Nephron (organoid): ENCODE measurements around the gene F8A1.
"Not testable (repeated sequence)": the region's sequence is repeated elsewhere in the genome, so short reads cannot be mapped to it uniquely, and the experiment has no call there.

ENCODE experiments used
- H3K27ac Mint-ChIP-seq, 3 experiments: 2 replicates each; pipeline ENCODE4 v1.8.0; 2020; ENCODE audit warnings: mixed read lengths in 3 of 3, mild to moderate bottlenecking in 2 of 3, moderate library complexity in 1 of 3
- H3K27me3 Mint-ChIP-seq: 2 replicates; pipeline ENCODE4 v1.8.0; 2021; ENCODE audit warnings: low read depth, mild to moderate bottlenecking, moderate library complexity, mixed read lengths
- H3K36me3 Mint-ChIP-seq: 2 replicates; pipeline ENCODE4 v1.8.0; 2020; ENCODE audit warnings: low read depth, mixed read lengths
- H3K4me1 Mint-ChIP-seq: 2 replicates; pipeline ENCODE4 v1.8.0; 2020; ENCODE audit warnings: mixed read lengths
- H3K4me3 Mint-ChIP-seq, 3 experiments: 2 replicates each; pipeline ENCODE4 v1.8.0; 2020; ENCODE audit warnings: mild to moderate bottlenecking in 3 of 3, mixed read lengths in 3 of 3, moderate library complexity in 2 of 3
- H3K9me3 Mint-ChIP-seq: 2 replicates; pipeline ENCODE4 v1.8.0; 2020; ENCODE audit warnings: mixed read lengths
- TF ChIP-seq, protein P1 (sequence below), 3 experiments: fragments of 200-600 bp; sonication (generic); IDR thresholded peaks; one replicate each; pipeline ENCODE4 v1.5.0; 2021; ENCODE audit warnings: antibody characterized with exemption in 3 of 3; ENCODE audit not compliant: unreplicated experiment in 3 of 3

F8A1 gene

DNA sequence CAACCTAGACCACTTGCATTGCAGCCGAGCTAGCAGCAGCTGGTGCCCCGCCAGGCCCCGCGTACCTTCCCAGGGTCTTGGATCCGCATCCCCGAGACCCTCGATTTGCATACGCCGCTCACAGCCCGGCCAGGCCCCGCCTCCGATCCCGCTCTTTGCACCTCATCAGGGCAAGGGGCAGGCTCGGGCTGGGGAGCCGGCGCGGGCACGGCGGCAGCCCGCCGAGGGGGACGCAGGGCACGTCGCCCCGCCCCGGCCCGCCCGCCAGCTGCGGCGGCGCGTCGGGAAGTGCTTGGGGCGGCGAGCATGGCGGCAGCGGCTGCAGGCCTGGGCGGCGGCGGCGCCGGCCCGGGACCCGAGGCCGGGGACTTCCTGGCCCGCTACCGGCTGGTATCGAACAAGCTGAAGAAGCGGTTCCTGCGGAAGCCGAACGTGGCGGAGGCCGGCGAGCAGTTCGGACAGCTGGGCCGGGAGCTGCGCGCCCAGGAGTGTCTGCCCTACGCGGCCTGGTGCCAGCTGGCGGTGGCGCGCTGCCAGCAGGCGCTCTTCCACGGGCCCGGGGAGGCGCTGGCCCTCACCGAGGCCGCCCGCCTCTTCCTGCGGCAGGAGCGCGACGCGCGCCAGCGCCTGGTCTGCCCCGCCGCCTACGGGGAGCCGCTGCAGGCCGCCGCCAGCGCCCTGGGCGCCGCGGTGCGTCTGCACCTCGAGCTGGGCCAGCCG lies at the start of gene F8A1:
Gene F8A1 (plus strand): TSS at position 287 of the 720 bp plus-strand sequence. CDS start 20 bp downstream, at position 307.
- not testable (repeated sequence) for H3K4me3 Mint-ChIP-seq, H3K27me3 Mint-ChIP-seq, H3K9me3 Mint-ChIP-seq, H3K27ac Mint-ChIP-seq, H3K4me1 Mint-ChIP-seq, H3K36me3 Mint-ChIP-seq

DNA sequence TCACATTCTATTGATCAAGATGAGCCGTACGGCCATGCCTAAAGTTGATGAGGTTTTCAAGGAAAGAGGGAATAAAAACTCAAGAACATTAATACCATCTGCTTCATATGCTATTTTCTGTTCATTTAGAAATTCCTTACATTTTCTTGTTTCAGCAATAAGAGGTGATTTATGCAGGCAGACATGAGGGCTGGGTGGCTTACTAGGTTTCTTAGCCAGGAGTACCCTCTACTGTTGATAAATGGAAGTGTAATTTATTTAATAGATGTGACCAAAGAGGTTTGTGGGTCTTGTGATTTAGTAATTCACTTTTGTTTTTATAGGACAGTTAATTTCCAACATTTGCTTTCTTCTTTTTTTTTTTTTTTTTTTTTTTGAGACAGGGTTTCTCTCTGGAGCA lies 45.3 kb upstream of the F8A1 start:
- TF ChIP-seq, protein P1, sequence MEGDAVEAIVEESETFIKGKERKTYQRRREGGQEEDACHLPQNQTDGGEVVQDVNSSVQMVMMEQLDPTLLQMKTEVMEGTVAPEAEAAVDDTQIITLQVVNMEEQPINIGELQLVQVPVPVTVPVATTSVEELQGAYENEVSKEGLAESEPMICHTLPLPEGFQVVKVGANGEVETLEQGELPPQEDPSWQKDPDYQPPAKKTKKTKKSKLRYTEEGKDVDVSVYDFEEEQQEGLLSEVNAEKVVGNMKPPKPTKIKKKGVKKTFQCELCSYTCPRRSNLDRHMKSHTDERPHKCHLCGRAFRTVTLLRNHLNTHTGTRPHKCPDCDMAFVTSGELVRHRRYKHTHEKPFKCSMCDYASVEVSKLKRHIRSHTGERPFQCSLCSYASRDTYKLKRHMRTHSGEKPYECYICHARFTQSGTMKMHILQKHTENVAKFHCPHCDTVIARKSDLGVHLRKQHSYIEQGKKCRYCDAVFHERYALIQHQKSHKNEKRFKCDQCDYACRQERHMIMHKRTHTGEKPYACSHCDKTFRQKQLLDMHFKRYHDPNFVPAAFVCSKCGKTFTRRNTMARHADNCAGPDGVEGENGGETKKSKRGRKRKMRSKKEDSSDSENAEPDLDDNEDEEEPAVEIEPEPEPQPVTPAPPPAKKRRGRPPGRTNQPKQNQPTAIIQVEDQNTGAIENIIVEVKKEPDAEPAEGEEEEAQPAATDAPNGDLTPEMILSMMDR (IDR thresholded peaks at IDR 0.05; ENCODE audit: unreplicated experiment in 3 of 3), result peak in 2 of 3 experiments; percentile 19 to 26
- Mint-ChIP-seq H3K27me3 (no peaks in the 10 kb centered on the region), H3K27ac (no peak overlapping the region), H3K4me3 (no peak overlapping the region), H3K4me1 (no peaks in the 10 kb centered on the region), H3K36me3 (no peaks in the 10 kb centered on the region), H3K9me3 (peaks cover 19% of the 10 kb centered on the region)

DNA sequence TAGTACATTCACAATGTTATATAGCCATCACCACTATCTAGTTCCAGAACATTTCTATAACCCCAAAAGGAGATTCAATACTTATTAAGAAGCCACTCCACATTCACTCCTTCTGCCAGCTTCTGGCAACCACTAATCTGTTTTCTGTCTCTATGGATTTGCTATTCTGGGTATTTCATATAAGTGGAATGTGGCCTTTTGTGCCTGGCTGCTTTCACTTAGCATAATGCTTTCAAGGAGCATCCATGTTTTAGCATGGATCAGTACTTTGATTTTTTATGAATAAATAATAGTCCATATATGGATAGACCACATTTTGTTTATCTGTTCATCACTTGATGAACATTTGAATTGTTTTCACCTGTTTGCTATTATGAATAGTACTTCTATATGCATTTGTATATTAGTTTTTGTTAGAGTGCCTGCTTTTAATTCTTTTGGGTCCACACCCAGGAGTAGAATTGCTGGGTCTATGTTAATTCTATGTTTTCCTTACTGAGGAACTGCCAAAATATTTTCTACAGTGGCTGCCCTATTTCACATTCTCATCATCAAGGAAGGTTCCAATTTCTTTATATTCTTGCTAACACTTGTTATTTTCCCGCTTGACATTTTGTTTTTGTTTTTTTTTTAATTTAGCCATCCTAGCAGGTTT lies 35.1 kb upstream of the F8A1 start:
- Mint-ChIP-seq H3K27ac (no peak overlapping the region), H3K27me3 (no peaks in the 10 kb centered on the region), H3K36me3 (peaks cover 5% of the 10 kb centered on the region), H3K9me3 (peaks cover 42% of the 10 kb centered on the region), H3K4me1 (no peaks in the 10 kb centered on the region), H3K4me3 (no peak overlapping the region)
- TF ChIP-seq, protein P1 (IDR thresholded peaks at IDR 0.05; ENCODE audit: unreplicated experiment in 3 of 3), result no peak

DNA sequence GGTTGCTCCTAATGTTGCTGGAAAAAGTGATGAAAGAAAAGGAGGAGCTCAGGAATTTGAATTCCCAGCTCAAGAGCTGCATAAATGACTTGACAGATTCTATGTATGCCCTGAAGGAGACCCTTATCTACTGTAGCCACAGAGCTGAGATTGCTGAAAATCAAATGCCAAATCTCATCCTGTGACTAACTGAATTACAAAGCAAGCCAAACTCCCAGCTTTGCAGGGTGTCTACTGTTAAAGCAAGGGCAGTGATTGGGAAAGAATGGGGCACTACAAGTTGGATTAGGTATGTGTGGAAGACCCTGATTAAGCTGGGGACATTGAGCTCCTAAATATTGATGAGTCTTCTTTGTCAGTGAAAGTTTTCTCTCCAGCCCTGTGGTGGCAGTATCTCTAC lies 30.9 kb upstream of the F8A1 start:
- TF ChIP-seq, protein P1 (IDR thresholded peaks at IDR 0.05; ENCODE audit: unreplicated experiment in 3 of 3), result no peak
- Mint-ChIP-seq H3K4me3 (no peak overlapping the region), H3K9me3 (peaks cover 37% of the 10 kb centered on the region), H3K27ac (no peak overlapping the region), H3K4me1 (no peaks in the 10 kb centered on the region), H3K27me3 (no peaks in the 10 kb centered on the region), H3K36me3 (no peaks in the 10 kb centered on the region)

DNA sequence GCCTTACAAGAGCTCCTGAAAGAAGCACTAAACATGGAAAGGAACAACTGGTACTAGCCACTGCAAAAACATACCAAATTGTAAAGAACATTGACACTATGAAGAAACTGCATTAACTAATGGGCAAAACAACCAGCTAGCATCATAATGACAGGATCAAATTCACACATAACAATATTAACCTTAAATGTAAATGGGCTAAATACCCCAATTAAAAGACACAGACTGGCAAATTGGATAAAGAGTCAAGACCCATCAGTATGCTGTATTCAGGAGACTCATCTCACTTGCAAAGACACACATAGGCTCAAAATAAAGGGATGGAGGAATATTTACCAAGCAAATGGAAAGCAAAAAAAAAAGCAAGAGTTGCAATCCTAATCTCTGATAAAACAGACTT lies 17.6 kb upstream of the F8A1 start:
- H3K4me3 Mint-ChIP-seq, H3K4me1 Mint-ChIP-seq, H3K36me3 Mint-ChIP-seq, H3K27ac Mint-ChIP-seq, H3K27me3 Mint-ChIP-seq: not testable (repeated sequence)
- peaks cover 65% of the 10 kb centered on the region for H3K9me3 Mint-ChIP-seq

DNA sequence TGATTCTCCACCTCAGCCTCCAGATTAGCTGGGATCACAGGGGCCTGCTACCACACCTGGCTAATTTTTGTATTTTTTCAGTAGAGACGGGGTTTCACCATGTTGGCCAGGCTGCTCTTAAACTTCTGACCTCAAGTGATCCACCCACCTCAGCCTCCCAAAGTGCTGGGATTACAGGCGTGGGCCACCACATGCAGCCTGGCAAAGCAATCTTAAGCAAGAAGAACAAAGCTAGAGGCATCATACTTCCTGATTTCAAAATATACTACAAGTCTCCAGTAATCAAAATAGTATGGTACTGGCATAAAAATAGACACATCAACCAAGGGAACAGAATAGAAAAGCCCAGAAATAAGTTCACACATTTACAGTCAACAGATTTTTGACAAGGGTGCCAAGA lies 12.8 kb upstream of the F8A1 start:
- H3K9me3 Mint-ChIP-seq, result peaks cover 42% of the 10 kb centered on the region
- no peaks in the 10 kb centered on the region for H3K27me3 Mint-ChIP-seq
- TF ChIP-seq, protein P1 (IDR thresholded peaks at IDR 0.05; ENCODE audit: unreplicated experiment in 3 of 3), result no peak
- no peak overlapping the region for H3K4me3 Mint-ChIP-seq
- no peaks in the 10 kb centered on the region for H3K36me3 Mint-ChIP-seq
- no peaks in the 10 kb centered on the region for H3K4me1 Mint-ChIP-seq
- no peak overlapping the region for H3K27ac Mint-ChIP-seq

DNA sequence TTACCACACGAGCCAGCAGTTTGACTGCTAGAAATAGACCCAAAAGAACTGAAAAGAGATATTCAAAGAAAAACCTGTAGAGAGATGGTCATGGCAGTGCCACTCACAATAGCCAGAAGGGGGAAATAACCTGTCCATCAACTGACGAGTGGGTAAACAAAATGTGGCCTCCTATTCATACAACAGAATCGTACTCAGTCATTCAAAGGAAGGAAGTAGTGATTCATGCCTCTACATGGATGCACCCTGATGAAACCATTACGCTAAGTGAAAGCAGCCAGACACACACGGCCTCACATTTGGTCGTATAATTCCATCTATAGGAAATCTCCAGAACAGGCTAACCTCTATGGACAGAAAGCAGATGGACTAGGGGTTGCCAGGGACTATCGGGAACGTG lies 2.1 kb upstream of the F8A1 start:
- H3K27me3 Mint-ChIP-seq, H3K4me3 Mint-ChIP-seq, H3K4me1 Mint-ChIP-seq, H3K27ac Mint-ChIP-seq, H3K36me3 Mint-ChIP-seq: not testable (repeated sequence)
- H3K9me3 Mint-ChIP-seq, result peaks cover 11% of the 10 kb centered on the region

DNA sequence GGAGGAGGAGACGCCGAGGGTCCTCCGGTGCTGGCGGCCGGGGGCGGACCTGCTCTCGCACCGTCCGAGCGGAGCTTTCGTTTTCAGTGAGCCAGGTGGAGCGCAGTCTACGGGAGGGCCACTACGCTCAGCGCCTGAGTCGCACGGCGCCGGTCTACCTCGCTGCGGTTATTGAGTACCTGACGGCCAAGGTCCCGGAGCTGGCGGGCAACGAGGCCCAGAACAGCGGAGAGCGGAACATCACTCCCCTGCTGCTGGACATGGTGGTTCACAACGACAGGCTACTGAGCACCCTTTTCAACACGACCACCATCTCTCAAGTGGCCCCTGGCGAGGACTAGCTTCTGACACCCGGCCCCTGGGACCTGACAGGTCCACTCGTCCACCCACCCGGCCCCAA lies 1.1 kb upstream of the F8A1 start:
- H3K27me3 Mint-ChIP-seq, H3K9me3 Mint-ChIP-seq, H3K4me1 Mint-ChIP-seq, H3K4me3 Mint-ChIP-seq, H3K27ac Mint-ChIP-seq, H3K36me3 Mint-ChIP-seq: not testable (repeated sequence)

DNA sequence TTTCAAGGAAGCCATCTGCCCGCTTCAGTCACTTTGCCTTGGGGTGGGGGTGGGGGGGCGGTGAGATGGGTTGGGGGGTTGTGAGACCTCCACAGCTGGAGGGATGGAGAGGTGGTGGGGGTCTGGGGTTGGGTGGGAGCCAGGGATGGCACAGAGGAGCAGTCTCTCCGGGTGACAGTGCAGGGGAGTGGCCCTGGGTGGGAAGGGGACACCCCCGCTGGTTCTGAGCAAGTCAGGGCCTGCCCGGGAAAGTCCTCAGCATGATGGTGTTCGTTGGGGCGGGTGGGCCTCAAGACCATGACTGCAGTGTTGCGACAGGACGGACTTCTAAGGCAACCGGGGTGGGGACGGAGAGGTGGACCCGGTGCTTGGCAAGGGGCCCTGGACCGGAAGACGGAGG lies 606 bp upstream of the F8A1 start:
- not testable (repeated sequence) for H3K27ac Mint-ChIP-seq, H3K36me3 Mint-ChIP-seq, H3K27me3 Mint-ChIP-seq, H3K4me3 Mint-ChIP-seq, H3K4me1 Mint-ChIP-seq, H3K9me3 Mint-ChIP-seq

DNA sequence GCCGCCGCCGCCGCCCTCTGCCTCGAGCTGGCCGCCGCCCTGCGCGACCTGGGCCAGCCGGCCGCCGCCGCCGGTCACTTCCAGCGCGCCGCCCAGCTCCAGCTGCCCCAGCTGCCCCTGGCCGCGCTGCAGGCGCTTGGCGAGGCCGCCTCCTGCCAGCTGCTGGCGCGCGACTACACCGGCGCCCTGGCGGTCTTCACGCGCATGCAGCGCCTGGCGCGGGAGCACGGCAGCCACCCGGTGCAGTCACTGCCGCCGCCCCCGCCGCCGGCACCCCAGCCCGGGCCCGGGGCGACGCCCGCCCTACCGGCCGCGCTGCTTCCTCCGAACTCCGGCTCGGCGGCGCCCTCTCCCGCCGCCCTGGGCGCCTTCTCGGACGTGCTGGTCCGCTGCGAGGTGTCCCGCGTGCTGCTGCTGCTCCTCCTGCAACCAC lies 650 bp downstream of the F8A1 start:
- not testable (repeated sequence) for H3K36me3 Mint-ChIP-seq, H3K27me3 Mint-ChIP-seq, H3K4me3 Mint-ChIP-seq, H3K4me1 Mint-ChIP-seq, H3K9me3 Mint-ChIP-seq, H3K27ac Mint-ChIP-seq
